GM21576 (cell line): Measurements from ENCODE around the gene OR6J1.
"Not testable (repeated sequence)": the region's sequence is repeated elsewhere in the genome, so short reads cannot be mapped to it uniquely, and the experiment has no call there.

Experiments
- ATAC-seq: cut with Tn5 transposase; IDR thresholded peaks from one replicate; pipeline ENCODE4 v1.9.1; 2021; ENCODE audit warnings: mild to moderate bottlenecking, moderate library complexity; ENCODE audit not compliant: unreplicated experiment

OR6J1 gene

GRCh38 chr14:22644305-22644635, at the start of gene OR6J1:
OR6J1 (minus strand) TSS chr14:22644352; CDS start chr14:22634811, 9,541 bp downstream.
- no peak for ATAC-seq

- no peak for ATAC-seq
Observed at GRCh38 chr14:22692194-22692593, 48.0 kb upstream of the OR6J1 start.

DNA sequence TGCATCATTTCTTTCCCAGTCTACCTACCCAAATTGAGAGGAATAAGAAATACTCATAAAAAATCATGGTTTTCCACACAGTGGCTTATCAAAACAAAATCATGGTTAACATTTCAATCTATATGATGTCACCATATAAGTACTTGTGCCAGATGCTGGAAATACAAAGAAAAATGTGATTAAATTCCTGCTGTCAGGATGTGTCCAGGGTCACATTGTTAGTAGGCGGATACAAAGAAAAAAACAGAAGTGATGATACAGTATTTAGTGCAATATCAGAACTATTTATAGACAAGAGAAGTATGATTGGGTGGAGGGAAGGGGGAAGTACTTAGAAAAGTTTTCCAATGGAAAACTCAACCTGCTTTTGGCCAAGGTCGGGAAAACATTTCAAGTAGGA, 47.0 kb upstream of the OR6J1 start:
- no peak for ATAC-seq

DNA sequence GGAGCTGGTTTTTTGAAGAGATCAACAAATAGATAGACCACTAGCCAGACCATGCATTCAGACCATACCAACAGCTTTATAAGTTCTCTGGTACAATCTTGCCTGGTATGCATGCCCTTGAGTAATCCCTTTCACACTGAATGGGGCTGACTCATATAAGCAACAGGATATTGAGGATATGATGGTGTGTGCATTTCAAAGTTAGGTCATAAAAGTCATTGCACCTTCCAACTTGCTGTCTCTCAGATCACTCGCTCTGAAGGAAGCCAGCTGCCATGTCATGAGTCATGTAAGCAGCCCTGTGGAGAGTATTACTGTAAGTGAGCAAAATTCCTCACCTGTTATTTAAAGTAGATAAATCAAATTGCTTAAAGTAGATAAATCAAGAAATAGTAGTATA, 45.0 kb upstream of the OR6J1 start:
- ATAC-seq = no peak

GRCh38 chr14:22687969-22688368, 43.8 kb upstream of the OR6J1 start:
- ATAC-seq = not testable (repeated sequence)

DNA sequence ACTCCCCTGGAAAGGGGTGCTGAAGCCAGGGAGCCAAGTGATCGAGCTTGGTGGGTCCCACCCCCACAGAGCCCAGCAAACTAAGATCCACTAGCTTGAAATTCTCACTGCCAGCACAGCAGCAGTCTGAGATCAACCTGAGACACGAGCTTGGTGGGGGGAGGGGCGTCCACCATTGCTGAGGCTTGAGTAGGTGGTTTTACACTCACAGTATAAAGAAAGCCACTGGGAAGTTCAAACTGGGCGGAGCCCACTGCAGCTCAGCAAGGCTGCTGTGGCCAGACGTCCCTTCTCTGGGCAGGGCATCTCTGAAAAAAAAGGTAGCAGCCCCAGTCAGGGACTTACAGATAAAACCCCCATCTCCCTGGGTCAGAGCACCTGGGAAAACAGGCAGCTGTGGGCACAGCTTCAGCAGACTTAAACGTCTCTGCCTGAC, 42.0 kb upstream of the OR6J1 start:
- not testable (repeated sequence) for ATAC-seq

- no peak for ATAC-seq
Observed at GRCh38 chr14:22685467-22685866, 41.3 kb upstream of the OR6J1 start.

DNA sequence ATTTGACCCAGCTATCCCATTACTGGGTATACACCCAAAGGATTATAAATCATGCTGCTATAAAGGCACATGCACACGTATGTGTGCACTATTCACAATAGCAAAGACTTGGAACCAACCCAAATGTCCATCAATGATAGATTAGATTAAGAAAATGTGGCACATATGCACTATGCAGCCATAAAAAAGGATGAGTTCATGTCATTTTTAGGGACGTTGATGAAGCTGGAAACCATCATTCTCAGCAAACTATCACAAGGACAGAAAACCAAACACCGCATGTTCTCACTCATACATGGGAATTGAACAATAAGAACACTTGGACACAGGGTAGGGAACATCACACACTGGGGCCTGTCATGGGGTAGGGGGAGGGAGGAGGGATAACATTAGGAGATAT, 39.3 kb upstream of the OR6J1 start:
- ATAC-seq = not testable (repeated sequence)

- ATAC-seq = no peak
Observed at GRCh38 chr14:22678221-22678620, 34.1 kb upstream of the OR6J1 start.

DNA sequence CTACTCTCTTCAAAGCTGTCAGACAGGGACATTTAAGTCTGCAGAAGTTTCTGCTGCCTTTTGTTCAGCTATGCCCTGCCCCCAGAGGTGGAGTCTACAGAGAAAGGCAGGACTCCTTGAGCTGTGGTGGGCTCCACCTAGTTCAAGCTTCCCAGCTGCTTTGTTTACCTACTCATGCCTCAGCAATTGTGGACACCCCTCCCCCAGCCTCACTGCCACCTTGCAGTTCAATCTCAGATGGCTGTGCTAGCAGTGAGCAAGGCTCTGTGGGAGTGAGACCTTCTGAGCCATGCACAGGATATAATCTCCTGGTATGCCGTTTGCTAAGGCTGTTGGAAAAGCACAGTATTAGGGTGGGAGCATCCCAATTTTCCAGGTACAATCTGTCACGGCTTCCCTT, 33.4 kb upstream of the OR6J1 start:
- ATAC-seq = not testable (repeated sequence)

DNA sequence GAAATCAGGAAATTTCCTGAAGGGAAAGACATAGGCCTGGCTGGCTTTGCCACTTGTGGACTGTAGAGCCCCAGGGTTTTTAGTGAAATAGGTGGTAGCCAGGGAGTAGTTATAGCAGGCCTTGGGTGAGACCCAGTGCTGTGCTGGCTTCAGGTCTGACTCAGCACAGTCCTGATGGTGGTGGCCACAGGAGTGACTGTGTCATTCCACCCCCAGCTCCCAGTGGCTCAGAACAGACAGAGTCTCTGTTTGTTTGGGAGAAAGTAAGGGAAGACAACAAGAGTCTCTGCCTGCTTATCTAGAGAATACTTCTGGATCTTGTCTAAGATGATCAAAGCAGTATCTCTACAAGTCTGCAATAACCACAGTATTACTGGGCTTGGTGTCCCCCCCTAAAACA, 27.5 kb upstream of the OR6J1 start:
- ATAC-seq = no peak

- no peak for ATAC-seq
Observed at GRCh38 chr14:22668863-22669262, 24.7 kb upstream of the OR6J1 start.

DNA sequence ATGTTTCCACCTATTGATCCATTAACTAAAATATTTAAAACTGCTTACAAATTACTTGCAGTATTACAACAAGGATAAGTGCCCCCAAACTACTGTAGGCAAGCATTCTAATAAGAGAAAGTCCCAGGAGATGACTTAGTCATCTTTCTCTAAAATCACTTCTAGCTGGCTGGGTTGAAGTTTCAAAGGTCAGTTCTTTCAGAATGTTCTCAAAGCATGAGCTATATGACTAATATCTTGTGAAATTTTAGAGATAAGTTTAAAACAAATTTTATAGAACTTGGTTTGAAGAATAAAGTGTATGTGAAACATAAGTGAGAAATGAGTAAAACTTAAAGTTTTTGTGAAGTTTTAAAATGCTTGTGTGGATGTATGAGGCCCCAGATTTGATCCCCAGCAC, 24.3 kb upstream of the OR6J1 start:
- ATAC-seq = no peak

GRCh38 chr14:22667881-22668280, 23.7 kb upstream of the OR6J1 start:
- no peak for ATAC-seq

GRCh38 chr14:22666203-22666893, 22.2 kb upstream of the OR6J1 start:
- no peak for ATAC-seq

DNA sequence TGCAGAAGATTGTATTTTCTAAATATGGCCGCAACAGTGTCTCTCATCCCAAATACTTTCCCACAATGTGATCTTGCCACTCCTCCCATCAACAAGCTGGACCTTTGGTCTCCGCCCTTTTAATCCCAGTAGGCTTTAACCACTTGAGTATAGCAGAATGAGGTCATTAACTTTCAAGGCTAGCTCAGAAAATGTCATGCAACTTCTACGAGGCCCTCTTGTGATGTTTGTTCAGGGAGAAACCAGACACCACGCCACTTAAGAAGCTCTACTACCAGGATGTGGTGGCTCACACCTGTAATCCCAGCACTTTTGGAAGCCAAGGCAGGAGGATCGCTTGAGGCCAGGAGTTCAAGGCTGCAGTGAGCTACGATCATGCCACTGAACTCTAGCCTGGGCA, 20.1 kb upstream of the OR6J1 start:
- ATAC-seq = no peak

GRCh38 chr14:22660654-22661053, 16.5 kb upstream of the OR6J1 start:
- no peak for ATAC-seq

- ATAC-seq = no peak
Observed at GRCh38 chr14:22658946-22659345, 14.8 kb upstream of the OR6J1 start.

GRCh38 chr14:22657861-22658260, 13.7 kb upstream of the OR6J1 start:
- ATAC-seq = no peak

GRCh38 chr14:22656945-22657731, 13.0 kb upstream of the OR6J1 start:
- ATAC-seq = no peak

GRCh38 chr14:22656226-22656625, 12.1 kb upstream of the OR6J1 start:
- ATAC-seq = no peak

DNA sequence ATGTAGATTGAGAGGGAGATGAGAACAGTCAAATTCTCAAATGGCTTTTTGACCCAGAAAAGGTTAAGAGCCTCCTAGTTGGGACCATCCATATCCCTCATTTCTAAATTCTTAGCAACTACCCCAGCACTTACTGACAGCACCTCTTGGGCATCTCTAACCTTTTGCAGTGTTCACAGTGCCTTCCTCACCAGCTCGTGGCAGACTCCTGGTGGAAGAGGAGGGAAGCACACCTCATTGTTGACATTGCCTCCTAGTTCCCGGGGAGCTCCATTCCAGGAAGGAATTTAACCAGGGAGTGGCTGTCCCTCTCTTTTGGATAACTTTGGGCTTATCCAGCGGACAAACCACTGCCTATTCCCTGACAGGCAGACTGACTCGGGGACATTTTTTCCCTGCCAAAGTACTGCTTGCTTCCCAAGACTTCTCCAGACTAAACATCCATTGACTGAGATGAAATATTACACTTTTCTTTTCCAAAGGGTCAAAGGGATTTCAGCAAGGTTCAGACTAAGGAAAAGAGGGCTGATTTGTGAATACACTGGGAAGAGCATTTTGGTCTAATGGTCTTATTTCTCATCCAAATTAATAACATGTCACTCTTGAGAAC, 9.0 kb upstream of the OR6J1 start:
- ATAC-seq = peak; percentile 50
